Cortex of kidney (tissue), 1 donor: ENCODE measurements around the gene CACNA2D3.
"Not testable (repeated sequence)": the region's sequence is repeated elsewhere in the genome, so short reads cannot be mapped to it uniquely, and the experiment has no call there.

Source experiments
- DNase-seq: peaks from one replicate; lab custom pipeline; 2025; lab: John Stamatoyannopoulos, UW

The CACNA2D3 gene

GRCh38 chr3:54631516-54632325 is 509.4 kb downstream of the CACNA2D3 start:
- no peak for DNase-seq

GRCh38 chr3:54632326-54632665 is 509.9 kb downstream of the CACNA2D3 start:
- DNase-seq = no peak

GRCh38 chr3:54632834-54633233 is 510.5 kb downstream of the CACNA2D3 start:
- no peak for DNase-seq

GRCh38 chr3:54633444-54634121 is 511.2 kb downstream of the CACNA2D3 start:
- no peak for DNase-seq

GRCh38 chr3:54634122-54634469 is 511.7 kb downstream of the CACNA2D3 start:
- no peak for DNase-seq

GRCh38 chr3:54639790-54640372 is 517.5 kb downstream of the CACNA2D3 start:
- not testable (repeated sequence) for DNase-seq

- DNase-seq = no peak
These were observed 519.1 kb downstream of the CACNA2D3 start for GRCh38 chr3:54641226-54642014.

GRCh38 chr3:54642147-54642546 is 519.8 kb downstream of the CACNA2D3 start:
- no peak for DNase-seq

GRCh38 chr3:54647721-54648120 is 525.4 kb downstream of the CACNA2D3 start:
- no peak for DNase-seq

- DNase-seq = no peak
These were observed 527.2 kb downstream of the CACNA2D3 start for GRCh38 chr3:54649551-54649950.

- no peak for DNase-seq
These were observed 531.3 kb downstream of the CACNA2D3 start for GRCh38 chr3:54653456-54654195.

- DNase-seq = no peak
These were observed 532.4 kb downstream of the CACNA2D3 start for GRCh38 chr3:54654776-54655175.

- DNase-seq = no peak
These were observed 537.0 kb downstream of the CACNA2D3 start for GRCh38 chr3:54659347-54659746.

- no peak for DNase-seq
These were observed 538.4 kb downstream of the CACNA2D3 start for GRCh38 chr3:54660714-54661132.

GRCh38 chr3:54661151-54661550 is 538.8 kb downstream of the CACNA2D3 start:
- DNase-seq = no peak

GRCh38 chr3:54663501-54664011 is 541.2 kb downstream of the CACNA2D3 start:
- DNase-seq = no peak

- DNase-seq = no peak
These were observed 542.8 kb downstream of the CACNA2D3 start for GRCh38 chr3:54665016-54665600.

- DNase-seq = no peak
These were observed 545.9 kb downstream of the CACNA2D3 start for GRCh38 chr3:54668236-54668635.

- DNase-seq = no peak
These were observed 548.0 kb downstream of the CACNA2D3 start for GRCh38 chr3:54670201-54671000.

GRCh38 chr3:54671511-54671910 is 549.2 kb downstream of the CACNA2D3 start:
- DNase-seq = no peak
